Measurements from ENCODE around the gene ABTB2. TPM values are rescaled to one million over a fixed set of nuclear protein-coding genes. Genes with fewer than 3 reads are reported as not detected.

ABTB2 gene
- 21.6 to 35.4 TPM (median 29.7 TPM) in 5 replicates for total RNA-seq (2022; extraction: Qiagen RNA extraction)

GRCh38 chr11:34357701-34358257 lies at the start of gene ABTB2:
Gene ABTB2 (minus strand): TSS chr11:34358010.

GRCh38 chr11:34105079-34105956 lies 252.5 kb downstream of the ABTB2 start, which contains the start of gene NAT10:
Gene NAT10 (plus strand): TSS chr11:34105629. CDS start chr11:34108226, 2,597 bp downstream.

Other genes with a start within 250 kb of the ABTB2 start
- gene CAT, start 80.9 kb upstream of the ABTB2 start, total RNA-seq (2022; extraction: Qiagen RNA extraction) = 35.7 to 43.7 TPM (median 39.4 TPM) in 5 replicates
- gene ELF5, start 155.8 kb upstream of the ABTB2 start, total RNA-seq (2022; extraction: Qiagen RNA extraction) = not detected in 5 replicates